GM10266 (cell line): ENCODE results near the gene CD244.
"Not testable (repeated sequence)": the region's sequence is repeated elsewhere in the genome, so short reads cannot be mapped to it uniquely, and the experiment has no call there.

Source experiments
- DNase-seq: peaks from one replicate; pipeline ENCODE4 v3.0.0; 2012; ENCODE audit errors: extremely low spot score
- TF ChIP-seq, protein P1 (sequence below): IDR thresholded peaks from 2 replicates; pipeline ENCODE4 v1.5.1; 2012; ENCODE audit warnings: mild to moderate bottlenecking, low read depth; ENCODE audit not compliant: control insufficient read depth, insufficient read depth; ENCODE audit errors: missing control alignments

CD244 gene

DNA sequence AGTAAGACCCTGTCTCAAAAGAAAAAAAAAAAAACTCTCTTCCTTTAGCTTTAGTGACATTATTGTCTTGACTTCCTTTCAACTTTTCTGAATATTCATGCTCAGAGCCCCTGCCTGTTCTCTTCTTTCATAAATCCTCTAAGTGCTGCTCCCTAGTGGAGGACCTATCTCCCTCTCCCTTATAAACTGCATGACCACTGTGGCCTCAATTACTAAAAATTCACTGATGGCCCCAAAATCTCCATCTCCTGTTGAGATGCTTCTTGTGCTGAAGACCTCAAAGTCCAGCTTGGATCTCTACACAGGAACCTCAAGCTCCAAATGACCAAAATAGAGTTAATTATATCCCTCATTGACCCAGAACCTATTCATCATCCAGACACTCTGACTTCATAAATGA, 14.5 kb upstream of the CD244 start:
- TF ChIP-seq, protein P1, sequence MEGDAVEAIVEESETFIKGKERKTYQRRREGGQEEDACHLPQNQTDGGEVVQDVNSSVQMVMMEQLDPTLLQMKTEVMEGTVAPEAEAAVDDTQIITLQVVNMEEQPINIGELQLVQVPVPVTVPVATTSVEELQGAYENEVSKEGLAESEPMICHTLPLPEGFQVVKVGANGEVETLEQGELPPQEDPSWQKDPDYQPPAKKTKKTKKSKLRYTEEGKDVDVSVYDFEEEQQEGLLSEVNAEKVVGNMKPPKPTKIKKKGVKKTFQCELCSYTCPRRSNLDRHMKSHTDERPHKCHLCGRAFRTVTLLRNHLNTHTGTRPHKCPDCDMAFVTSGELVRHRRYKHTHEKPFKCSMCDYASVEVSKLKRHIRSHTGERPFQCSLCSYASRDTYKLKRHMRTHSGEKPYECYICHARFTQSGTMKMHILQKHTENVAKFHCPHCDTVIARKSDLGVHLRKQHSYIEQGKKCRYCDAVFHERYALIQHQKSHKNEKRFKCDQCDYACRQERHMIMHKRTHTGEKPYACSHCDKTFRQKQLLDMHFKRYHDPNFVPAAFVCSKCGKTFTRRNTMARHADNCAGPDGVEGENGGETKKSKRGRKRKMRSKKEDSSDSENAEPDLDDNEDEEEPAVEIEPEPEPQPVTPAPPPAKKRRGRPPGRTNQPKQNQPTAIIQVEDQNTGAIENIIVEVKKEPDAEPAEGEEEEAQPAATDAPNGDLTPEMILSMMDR = peak; percentile 5
- DNase-seq = peak; percentile 34

DNA sequence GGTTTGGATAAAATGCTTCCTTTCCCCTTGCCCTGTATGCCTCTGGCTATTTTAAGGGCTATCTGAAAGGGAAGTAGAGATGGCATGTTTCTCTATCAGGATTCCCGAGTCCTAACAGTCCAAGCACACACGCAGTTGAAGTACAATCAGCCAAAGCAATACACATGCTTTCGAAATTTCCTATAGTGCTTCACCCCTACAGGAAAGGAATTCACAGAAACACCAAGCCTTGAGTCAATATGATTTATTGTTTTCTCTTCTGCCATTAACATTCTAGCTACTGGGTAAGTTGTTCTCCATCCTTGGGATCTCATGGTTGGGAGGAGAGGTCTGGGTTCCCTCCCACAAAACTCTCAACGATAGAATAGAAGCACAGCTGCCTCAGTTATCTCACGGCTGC, 13.6 kb upstream of the CD244 start:
- no peak for DNase-seq
- TF ChIP-seq, protein P1 = no peak

DNA sequence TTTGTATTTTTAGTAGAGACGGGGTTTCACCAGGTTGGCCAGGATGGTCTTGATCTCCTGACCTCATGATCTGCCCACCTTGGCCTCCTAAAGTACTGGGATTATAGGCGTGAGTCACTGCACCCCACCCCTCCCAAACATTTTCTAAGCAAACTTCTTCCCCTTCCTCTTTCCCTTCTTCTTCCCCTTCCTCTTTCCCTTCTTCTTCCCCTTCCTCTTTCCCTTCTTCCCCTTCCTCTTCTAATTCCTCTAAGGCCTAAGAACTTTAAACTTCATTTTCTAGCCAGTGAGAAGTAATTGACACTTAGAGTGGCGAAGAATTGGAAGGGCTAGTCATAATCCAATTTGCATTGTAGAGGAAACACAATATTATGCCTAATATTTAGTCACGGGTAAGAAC, 12.9 kb upstream of the CD244 start:
- DNase-seq = not testable (repeated sequence)

DNA sequence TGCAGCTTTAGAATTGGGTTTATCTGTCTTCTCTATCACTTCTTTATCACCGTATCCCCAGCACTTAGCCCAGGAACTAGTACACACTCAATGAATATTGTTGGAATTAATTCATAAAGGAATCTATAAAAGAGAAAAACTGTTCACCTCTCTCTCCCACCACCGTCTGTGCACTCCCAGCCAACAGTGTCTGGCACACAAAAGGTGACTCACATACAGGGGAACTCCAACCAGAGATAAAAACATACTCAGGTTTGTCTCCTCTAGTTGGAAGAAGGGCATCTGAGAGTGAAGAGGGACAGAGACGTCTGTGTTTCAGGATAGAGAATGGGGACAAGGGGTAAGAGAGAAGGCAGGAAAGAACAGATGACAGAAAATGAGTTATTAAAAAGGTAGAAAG, 12.2 kb upstream of the CD244 start:
- TF ChIP-seq, protein P1 = no peak
- no peak for DNase-seq

DNA sequence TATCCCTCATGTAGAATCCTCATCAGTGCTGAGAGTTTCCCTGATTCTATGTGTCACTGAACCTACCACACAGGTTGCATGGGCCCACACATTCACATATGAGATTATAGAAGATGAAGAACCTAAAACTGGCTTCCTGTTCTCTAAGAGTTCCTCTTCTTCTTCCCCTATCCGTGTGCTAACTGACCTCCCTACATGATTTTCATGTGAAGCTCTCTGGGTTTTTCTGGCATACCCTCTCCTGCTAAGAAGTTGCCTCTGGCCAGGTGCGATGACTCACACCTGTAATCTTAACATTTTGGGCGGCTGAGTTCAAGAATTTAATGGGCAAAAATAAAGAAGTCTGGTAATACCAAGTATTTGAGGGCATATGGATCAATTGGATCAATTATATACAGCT, 5.5 kb upstream of the CD244 start:
- no peak for DNase-seq
- TF ChIP-seq, protein P1 = no peak

DNA sequence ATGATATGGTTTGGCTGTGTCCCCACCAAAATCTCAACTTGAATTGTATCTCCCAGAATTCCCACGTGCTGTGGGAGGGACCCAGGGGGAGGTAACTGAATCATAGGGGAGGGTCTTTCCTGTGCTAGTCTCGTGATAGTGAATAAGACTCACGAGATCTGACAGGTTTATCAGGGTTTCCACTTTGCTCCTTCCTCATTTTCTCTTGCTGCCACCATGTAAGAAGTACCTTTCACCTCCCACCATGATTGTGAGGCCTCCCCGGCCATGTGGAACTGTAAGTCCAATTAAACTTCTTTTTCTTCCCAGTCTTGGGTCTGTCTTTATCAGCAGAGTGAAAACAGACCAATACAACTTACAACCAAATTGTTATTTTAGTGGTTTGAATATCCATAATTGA, 5.0 kb upstream of the CD244 start:
- not testable (repeated sequence) for DNase-seq

DNA sequence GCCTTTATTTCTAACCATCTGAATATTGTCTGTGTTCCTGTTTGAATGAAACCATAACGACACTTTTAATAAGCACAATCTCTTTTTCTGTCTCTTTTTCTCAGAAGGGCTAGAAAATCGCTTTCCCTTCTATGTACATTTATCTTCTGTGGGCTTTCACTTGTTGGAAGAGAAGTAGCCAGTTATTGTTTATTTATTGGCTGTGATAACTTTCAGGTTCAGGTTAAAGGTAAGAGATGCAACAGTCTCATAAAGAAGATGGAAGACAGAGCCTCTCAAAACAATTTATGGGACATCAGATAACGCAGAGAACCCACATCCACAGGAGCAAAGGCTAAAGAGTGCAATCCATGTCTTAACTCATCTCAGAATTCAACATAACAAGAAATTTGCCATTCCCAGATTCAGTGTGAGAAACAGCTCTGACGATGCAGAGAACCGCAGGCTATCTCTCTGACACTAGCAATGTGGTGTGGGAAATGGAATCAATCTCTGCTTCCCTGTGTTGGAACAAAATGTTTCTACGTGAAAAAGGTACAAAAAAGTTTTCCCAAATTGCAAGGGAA, 4.1 kb upstream of the CD244 start:
- DNase-seq = no peak
- TF ChIP-seq, protein P1 = no peak

DNA sequence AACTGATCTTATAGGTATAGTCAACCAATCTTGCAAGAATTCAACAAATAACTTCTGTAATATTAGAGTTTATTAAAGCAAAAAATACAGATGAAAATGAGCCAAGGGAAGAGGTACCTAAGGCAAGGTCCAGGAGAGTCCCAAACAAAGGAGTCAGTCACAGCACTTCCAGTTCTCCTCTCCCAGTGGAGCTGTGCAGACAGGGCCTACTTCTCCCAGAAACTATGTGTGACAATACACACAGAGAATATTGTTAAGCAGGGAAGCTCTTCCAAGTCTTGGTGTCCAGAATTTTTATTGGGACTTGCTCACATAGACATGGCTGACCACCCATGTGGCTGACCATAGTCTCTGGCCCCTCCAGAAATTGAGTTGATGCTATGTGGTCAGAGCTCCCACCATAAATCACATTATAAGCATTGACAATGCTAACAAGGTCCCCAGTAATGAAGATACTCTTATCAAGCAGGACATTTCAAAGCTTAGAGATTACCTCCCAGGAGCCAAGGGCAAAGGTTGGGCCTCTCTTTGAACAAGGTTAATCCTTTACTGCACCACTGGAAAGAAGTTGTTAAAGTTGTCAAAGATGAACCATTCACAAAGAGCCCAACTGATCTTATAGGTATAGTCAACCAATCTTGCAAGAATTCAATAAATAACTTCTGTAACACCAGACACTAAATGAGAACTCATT, 3.5 kb upstream of the CD244 start:
- TF ChIP-seq, protein P1 = no peak
- no peak for DNase-seq
